Activated CD8-positive, alpha-beta memory T cell treated with anti-CD3 and anti-CD28 coated beads for 48 hours (primary cell): ENCODE measurements around the gene USP25.

ENCODE experiments used
- DNase-seq, 3 experiments: peaks; one replicate each; pipeline ENCODE4 v3.0.0-alpha.2; 2020; ENCODE audit warnings: low read depth in 2 of 3, low spot score in 2 of 3

USP25 gene

GRCh38 chr21:15809065-15809464 lies 79.3 kb downstream of the USP25 start:
- no peak for DNase-seq

- no peak for DNase-seq
These were observed 80.0 kb downstream of the USP25 start for GRCh38 chr21:15809818-15810217.

GRCh38 chr21:15815285-15815684 lies 85.5 kb downstream of the USP25 start:
- no peak for DNase-seq

- DNase-seq = no peak
These were observed 90.5 kb downstream of the USP25 start for GRCh38 chr21:15820327-15820726.

- no peak for DNase-seq
These were observed 91.1 kb downstream of the USP25 start for GRCh38 chr21:15820852-15821379.

- DNase-seq = no peak
These were observed 93.8 kb downstream of the USP25 start for GRCh38 chr21:15823486-15824150.

- DNase-seq = no peak
These were observed 95.9 kb downstream of the USP25 start for GRCh38 chr21:15825700-15826099.

GRCh38 chr21:15826147-15826780 lies 96.5 kb downstream of the USP25 start:
- DNase-seq = no peak

GRCh38 chr21:15826908-15827601 lies 97.3 kb downstream of the USP25 start:
- DNase-seq = no peak

- no peak for DNase-seq
These were observed 101.7 kb downstream of the USP25 start for GRCh38 chr21:15831497-15831896.

GRCh38 chr21:15837645-15838044 lies 107.9 kb downstream of the USP25 start:
- no peak for DNase-seq

- no peak for DNase-seq
These were observed 109.2 kb downstream of the USP25 start for GRCh38 chr21:15839026-15839425.

- no peak for DNase-seq
These were observed 109.8 kb downstream of the USP25 start for GRCh38 chr21:15839601-15840000.

- DNase-seq = no peak
These were observed 110.6 kb downstream of the USP25 start for GRCh38 chr21:15840406-15840805.

GRCh38 chr21:15841856-15842564 lies 112.2 kb downstream of the USP25 start:
- DNase-seq = no peak

- no peak for DNase-seq
These were observed 112.7 kb downstream of the USP25 start for GRCh38 chr21:15842565-15842880.

- no peak for DNase-seq
These were observed 114.0 kb downstream of the USP25 start for GRCh38 chr21:15843766-15844165.

GRCh38 chr21:15848634-15849560 lies 119.1 kb downstream of the USP25 start:
- DNase-seq = no peak

GRCh38 chr21:15849927-15850326 lies 120.1 kb downstream of the USP25 start:
- no peak for DNase-seq

GRCh38 chr21:15850645-15851044 lies 120.9 kb downstream of the USP25 start:
- no peak for DNase-seq

- no peak for DNase-seq
These were observed 122.4 kb downstream of the USP25 start for GRCh38 chr21:15852146-15852545.
